Omental fat pad (tissue), 4 donors: Measurements from ENCODE around the gene LY86. TPM values are rescaled to one million over a fixed set of nuclear protein-coding genes. Genes with fewer than 3 reads are reported as not detected.

Experiments
- ATAC-seq: fragments of 150-250 bp; one replicate; pipeline ENCODE4 v1.9.1; 2016; ENCODE audit warnings: mild to moderate bottlenecking, moderate library complexity; ENCODE audit not compliant: low FRiP score
- DNase-seq: peaks from one replicate; pipeline ENCODE4 v3.0.0-alpha.2; 2019; ENCODE audit warnings: low spot score
- total RNA-seq, 4 donors: library from RNA; depleted of rRNA; stranded (reverse); fragments of >200 nt; gene quantifications; one replicate each; pipeline ENCODE4 v1.1.0, GENCODE V29; 2016
- TF ChIP-seq, protein P1 (sequence below), 3 donors: fragments of 450-650 bp; IDR thresholded peaks; one replicate each; pipeline ENCODE4 v1.5.1; 2016 to 2017; ENCODE audit warnings: antibody characterized with exemption in 3 of 3, mild to moderate bottlenecking in 3 of 3, moderate library complexity in 2 of 3

Gene LY86
- total RNA-seq, 4 donors from 2014 or later = 2.7 to 11.6 (median 8.1) TPM

DNA sequence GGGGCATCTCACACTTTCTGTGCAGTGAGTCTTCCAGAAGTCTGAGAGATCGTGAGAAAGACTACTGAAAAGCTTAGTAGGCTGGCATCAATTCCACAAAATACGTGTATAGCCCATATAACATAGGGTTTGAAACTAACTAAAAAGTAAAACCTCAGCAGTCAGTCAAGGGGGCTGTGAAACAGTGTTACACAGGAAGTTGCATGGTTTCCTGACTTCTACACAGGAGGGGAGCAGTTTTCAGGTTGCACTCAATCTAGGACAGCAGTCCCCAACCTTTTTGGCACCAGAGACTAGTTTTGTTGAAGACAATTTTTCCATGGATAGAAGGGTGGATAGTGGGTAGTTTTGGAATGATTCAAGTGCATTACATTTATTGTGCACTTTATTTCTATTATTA lies 4.7 kb upstream of the LY86 start:
- no peak for ATAC-seq
- TF ChIP-seq, protein P1, sequence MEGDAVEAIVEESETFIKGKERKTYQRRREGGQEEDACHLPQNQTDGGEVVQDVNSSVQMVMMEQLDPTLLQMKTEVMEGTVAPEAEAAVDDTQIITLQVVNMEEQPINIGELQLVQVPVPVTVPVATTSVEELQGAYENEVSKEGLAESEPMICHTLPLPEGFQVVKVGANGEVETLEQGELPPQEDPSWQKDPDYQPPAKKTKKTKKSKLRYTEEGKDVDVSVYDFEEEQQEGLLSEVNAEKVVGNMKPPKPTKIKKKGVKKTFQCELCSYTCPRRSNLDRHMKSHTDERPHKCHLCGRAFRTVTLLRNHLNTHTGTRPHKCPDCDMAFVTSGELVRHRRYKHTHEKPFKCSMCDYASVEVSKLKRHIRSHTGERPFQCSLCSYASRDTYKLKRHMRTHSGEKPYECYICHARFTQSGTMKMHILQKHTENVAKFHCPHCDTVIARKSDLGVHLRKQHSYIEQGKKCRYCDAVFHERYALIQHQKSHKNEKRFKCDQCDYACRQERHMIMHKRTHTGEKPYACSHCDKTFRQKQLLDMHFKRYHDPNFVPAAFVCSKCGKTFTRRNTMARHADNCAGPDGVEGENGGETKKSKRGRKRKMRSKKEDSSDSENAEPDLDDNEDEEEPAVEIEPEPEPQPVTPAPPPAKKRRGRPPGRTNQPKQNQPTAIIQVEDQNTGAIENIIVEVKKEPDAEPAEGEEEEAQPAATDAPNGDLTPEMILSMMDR (IDR thresholded peaks at IDR 0.05) = no peak

GRCh38 chr6:6584310-6585002 lies 4.1 kb upstream of the LY86 start:
- DNase-seq = no peak
- ATAC-seq = no peak
- TF ChIP-seq, protein P1 (IDR thresholded peaks at IDR 0.05) = no peak

More for the DNA sequence above, 4.7 kb upstream of the LY86 start:
- no peak for DNase-seq

DNA sequence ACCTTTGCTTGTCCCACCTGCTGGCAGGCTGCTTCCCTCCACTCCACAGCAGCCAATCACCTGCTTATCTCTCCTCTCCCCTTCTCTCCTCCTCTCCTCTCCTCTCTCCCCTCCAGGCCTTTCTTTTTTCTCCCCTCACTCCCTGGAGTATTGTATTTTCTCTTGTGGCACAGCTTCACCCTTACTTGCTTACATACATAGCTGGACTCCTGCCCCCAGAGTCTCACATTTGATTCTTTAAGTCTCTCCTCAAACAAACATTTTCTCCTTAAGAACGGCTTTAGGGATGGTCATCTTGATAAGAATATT lies 3.6 kb upstream of the LY86 start:
- TF ChIP-seq, protein P1 (IDR thresholded peaks at IDR 0.05) = no peak
- no peak for DNase-seq
- no peak for ATAC-seq

DNA sequence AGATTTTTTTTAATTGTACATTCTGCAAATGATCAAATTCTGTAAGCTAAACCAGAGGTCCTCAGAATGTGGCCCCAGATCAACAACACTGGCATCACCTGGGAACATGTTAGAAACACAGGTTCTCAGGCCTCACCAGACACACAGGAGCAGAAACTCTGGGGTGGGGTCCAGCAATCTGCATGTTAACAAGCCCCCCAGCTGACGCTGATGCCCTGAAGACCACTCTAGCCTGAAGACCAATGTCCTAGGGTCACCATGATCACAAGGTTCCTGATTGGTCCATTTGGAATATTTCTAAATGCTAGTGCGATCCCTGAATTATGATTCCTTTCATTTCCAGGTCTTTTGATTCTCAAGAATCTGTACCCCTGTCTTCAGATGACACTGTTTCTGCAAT lies 2.4 kb upstream of the LY86 start:
- TF ChIP-seq, protein P1 (IDR thresholded peaks at IDR 0.05) = no peak
- ATAC-seq (no peak), DNase-seq (no peak)

DNA sequence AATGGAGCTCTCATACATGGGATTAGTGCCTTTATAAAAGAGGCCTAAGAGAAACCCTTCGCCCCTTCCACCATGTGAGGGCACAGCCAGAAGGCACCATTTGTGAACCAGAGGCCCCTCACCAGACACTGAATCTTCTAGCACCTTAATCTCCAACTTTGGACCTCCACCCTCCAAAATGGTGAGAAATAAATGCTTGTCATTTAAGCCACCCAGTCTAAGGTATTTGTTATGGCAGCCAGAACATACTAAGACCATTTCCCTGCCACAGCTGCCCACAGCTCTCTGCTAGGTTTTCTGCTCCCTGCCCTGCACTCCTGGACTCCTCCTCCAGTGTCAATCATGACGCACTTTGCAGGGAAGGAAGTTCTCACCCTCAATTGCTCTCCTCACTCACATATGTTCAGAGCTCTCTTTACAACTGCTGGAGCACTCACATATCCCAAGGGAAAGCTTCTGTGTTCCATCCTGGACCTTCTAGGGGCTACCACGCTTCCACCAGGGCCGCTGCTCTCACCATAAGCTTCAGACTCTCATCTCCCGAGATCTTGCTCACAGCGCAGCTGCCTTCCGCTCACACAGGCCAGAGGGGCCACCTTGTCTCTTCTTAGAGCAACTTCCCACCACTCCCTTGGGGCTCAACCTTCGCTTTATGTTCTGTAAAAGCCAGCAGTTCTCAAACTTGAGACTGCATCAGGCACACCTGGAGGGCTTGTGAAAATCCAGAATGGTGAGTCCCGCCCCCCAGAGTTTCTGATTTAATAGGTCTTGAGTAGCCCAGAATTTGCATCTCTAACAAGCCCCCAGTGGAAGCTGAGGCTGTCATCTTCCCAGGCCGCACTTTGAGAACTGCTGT lies 1.6 kb upstream of the LY86 start:
- no peak for DNase-seq
- no peak for ATAC-seq
- TF ChIP-seq, protein P1 (IDR thresholded peaks at IDR 0.05) = no peak

GRCh38 chr6:6587696-6588063 lies 840 bp upstream of the LY86 start:
- TF ChIP-seq, protein P1 (IDR thresholded peaks at IDR 0.05) = no peak
- ATAC-seq (no peak), DNase-seq (no peak)
